Measurements from ENCODE around the gene WDR33. TPM values are rescaled to one million over a fixed set of nuclear protein-coding genes. Genes with fewer than 3 reads are reported as not detected.
"Not testable (repeated sequence)": the region's sequence is repeated elsewhere in the genome, so short reads cannot be mapped to it uniquely, and the experiment has no call there.

Gene WDR33
- total RNA-seq, 4 donors from 2014 or later = 54.4 to 95.8 (median 67.5) TPM

DNA sequence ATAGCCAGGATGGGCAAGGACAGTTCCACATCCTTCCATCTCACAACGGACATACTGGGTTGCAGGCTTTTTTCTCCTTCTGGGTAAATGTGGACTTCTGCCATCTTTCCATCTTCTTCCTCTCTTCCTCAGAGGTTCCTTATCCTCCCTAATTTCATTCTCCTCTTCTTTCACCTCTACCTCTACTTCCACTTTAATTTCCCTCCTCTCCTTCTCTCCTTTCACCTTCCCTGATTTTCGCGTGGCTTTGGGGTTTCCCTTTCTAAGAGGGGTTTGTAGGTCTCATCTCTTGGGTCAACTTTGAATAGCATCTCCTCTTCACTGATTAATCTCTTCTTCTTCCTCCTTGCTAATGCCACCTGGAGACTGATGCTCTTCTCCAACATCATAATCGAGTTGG lies 29.9 kb upstream of the WDR33 start:
- peaks cover 0 to 2% of the 10 kb centered on the region in 2 donors for H3K36me3 ChIP-seq
- no peaks in the 10 kb centered on the region for H3K27me3 ChIP-seq
- TF ChIP-seq, protein P1, sequence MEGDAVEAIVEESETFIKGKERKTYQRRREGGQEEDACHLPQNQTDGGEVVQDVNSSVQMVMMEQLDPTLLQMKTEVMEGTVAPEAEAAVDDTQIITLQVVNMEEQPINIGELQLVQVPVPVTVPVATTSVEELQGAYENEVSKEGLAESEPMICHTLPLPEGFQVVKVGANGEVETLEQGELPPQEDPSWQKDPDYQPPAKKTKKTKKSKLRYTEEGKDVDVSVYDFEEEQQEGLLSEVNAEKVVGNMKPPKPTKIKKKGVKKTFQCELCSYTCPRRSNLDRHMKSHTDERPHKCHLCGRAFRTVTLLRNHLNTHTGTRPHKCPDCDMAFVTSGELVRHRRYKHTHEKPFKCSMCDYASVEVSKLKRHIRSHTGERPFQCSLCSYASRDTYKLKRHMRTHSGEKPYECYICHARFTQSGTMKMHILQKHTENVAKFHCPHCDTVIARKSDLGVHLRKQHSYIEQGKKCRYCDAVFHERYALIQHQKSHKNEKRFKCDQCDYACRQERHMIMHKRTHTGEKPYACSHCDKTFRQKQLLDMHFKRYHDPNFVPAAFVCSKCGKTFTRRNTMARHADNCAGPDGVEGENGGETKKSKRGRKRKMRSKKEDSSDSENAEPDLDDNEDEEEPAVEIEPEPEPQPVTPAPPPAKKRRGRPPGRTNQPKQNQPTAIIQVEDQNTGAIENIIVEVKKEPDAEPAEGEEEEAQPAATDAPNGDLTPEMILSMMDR (IDR thresholded peaks at IDR 0.05) = no peak
- TF ChIP-seq POLR2A (IDR thresholded peaks at IDR 0.05) = no peak
- WGBS, 2 donors = 88% methylated on average over 4 of the region's 4 CpGs
- H3K9me3 ChIP-seq = no peaks in the 10 kb centered on the region
- intact Hi-C loops (cut with DNase I) = no loop called here
- no peak overlapping the region for H3K4me3 ChIP-seq (replicated peaks in 1 of 3)
- no peak for DNase-seq
- no peak overlapping the region for H3K27ac ChIP-seq
- H3K4me1 ChIP-seq = peaks cover 0 to 3% of the 10 kb centered on the region in 2 donors

DNA sequence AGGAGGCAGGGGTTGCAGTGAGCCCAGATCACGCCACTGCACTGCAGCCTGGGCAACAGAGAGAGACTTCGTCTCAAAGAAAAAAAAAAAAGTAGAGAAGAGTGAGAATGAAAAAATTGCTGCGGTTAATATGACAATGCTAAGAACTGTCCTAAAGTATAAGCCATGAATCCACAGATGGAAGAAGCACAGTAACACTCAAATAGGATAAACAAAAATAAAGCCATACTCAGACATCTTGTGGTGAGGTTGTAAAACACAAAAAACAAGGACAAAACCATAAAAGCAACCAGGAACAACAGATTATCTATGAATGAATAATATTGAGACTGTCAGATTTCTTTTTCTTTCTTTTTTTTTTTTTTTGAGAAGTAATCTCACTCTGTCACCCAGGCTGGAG lies 24.0 kb upstream of the WDR33 start:
- H3K27ac ChIP-seq = no peak overlapping the region
- no peak for TF ChIP-seq POLR2A (IDR thresholded peaks at IDR 0.05)
- TF ChIP-seq, protein P1 (IDR thresholded peaks at IDR 0.05) = no peak
- no peaks in the 10 kb centered on the region for H3K9me3 ChIP-seq
- intact Hi-C loops (cut with DNase I) = no loop called here
- H3K36me3 ChIP-seq = no peaks in the 10 kb centered on the region
- no peak for DNase-seq
- WGBS, 2 donors = 68 to 94% methylated on average over 3 of the region's 3 CpGs
- H3K4me1 ChIP-seq = no peaks in the 10 kb centered on the region
- no peak overlapping the region for H3K4me3 ChIP-seq (replicated peaks in 1 of 3)
- H3K27me3 ChIP-seq = no peaks in the 10 kb centered on the region

DNA sequence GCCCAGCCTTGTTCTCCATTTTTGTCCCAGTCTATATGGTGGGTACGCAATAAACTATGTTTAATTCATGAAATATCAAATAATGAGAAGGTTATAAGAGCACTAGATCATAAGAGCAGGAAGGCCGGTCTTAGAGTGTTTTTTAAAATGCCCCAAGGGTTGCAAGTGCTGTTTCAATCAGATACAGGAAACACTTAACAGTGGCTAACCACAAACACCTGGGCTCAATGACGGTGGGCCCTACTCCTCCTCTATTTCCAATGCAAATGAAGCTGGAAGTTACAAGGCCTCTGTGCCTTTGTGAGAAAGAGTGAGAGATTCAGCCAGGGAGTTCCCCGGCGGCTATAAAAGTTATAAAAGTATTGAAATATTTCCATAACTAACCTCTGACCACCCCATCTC lies 18.9 kb upstream of the WDR33 start:
- Histone ChIP-seq H3K4me1 (no peaks in the 10 kb centered on the region), H3K27ac (no peak overlapping the region)

DNA sequence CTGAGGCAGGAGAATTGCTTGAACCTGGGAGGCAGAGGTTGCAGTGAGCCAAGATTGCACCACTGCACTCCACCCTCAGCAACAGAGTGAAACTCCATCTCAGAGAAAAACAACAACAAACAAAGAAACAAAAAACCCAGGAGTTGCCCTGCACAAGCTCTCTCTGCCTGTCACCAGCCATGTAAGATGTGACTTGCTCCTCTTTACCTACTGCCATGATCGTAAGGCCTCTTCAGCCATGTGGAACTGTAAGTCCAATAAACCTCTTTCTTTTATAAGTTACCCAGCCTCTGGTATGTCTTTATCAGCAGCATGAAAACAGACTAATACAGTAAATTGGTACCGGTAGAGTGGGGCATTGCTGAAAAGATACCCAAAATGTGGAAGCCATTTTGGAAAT lies 15.7 kb upstream of the WDR33 start:
- H3K4me1 ChIP-seq; intact Hi-C loops (cut with DNase I); DNase-seq; H3K36me3 ChIP-seq; H3K27ac ChIP-seq; H3K9me3 ChIP-seq; H3K4me3 ChIP-seq (replicated peaks in 1 of 3); H3K27me3 ChIP-seq: not testable (repeated sequence)
- 95 to 98% methylated on average over 2 of the region's 2 CpGs for WGBS, 2 donors

More for the DNA sequence above, 18.9 kb upstream of the WDR33 start:
- H3K27me3 ChIP-seq = no peaks in the 10 kb centered on the region
- intact Hi-C loops (cut with DNase I) = no loop called here
- no peaks in the 10 kb centered on the region for H3K9me3 ChIP-seq
- 60 to 66% methylated on average over 5 of the region's 5 CpGs for WGBS, 2 donors
- H3K36me3 ChIP-seq = no peaks in the 10 kb centered on the region
- H3K4me3 ChIP-seq (replicated peaks in 1 of 3) = no peak overlapping the region
- DNase-seq = no peak
- TF ChIP-seq, protein P1 (IDR thresholded peaks at IDR 0.05) = no peak
- no peak for TF ChIP-seq POLR2A (IDR thresholded peaks at IDR 0.05)

DNA sequence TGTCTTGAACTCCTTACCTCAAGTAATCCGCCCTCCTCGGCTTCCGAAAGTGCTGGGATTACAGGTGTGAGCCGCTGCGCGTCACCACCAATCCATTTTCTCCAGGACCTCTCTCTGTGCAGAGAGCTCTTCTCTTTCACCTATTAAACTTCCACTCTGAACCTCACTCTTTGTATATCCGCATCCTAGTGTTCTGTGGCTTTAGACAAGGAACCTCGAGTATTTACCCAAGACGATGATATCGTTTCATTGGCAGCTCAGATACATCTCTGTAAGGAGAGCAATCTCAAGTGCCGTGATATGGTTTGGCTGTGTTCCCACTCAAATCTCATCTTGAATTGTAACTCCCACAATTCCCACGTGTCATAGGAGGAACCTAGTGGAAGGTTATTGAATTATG lies 15.1 kb upstream of the WDR33 start:
- no peaks in the 10 kb centered on the region for H3K27me3 ChIP-seq
- H3K27ac ChIP-seq = no peak overlapping the region
- no peaks in the 10 kb centered on the region for H3K36me3 ChIP-seq
- 82 to 93% methylated on average over 12 of the region's 12 CpGs for WGBS, 2 donors
- TF ChIP-seq POLR2A (IDR thresholded peaks at IDR 0.05) = no peak
- TF ChIP-seq, protein P1 (IDR thresholded peaks at IDR 0.05) = no peak
- intact Hi-C loops (cut with DNase I) = no loop called here
- no peaks in the 10 kb centered on the region for H3K9me3 ChIP-seq
- DNase-seq = no peak
- H3K4me3 ChIP-seq (replicated peaks in 1 of 3) = no peak overlapping the region
- no peaks in the 10 kb centered on the region for H3K4me1 ChIP-seq
